Measurements from ENCODE around the gene RMND5B. TPM values are rescaled to one million over a fixed set of nuclear protein-coding genes. Genes with fewer than 3 reads are reported as not detected.
"Not testable (repeated sequence)": the region's sequence is repeated elsewhere in the genome, so short reads cannot be mapped to it uniquely, and the experiment has no call there.

RMND5B gene
- total RNA-seq, 2 experiments from 2014 or later: 3.7 to 5.6 TPM

- DNase-seq; H3K4me1 Mint-ChIP-seq; H3K27ac Mint-ChIP-seq; ATAC-seq; H3K36me3 Mint-ChIP-seq; H3K9me3 Mint-ChIP-seq (ENCODE audit: low read depth); H3K4me3 Mint-ChIP-seq; H3K27me3 Mint-ChIP-seq; CTCF ChIA-PET: not testable (repeated sequence)
Observed at GRCh38 chr5:178127300-178128009, 3.4 kb upstream of the RMND5B start.

DNA sequence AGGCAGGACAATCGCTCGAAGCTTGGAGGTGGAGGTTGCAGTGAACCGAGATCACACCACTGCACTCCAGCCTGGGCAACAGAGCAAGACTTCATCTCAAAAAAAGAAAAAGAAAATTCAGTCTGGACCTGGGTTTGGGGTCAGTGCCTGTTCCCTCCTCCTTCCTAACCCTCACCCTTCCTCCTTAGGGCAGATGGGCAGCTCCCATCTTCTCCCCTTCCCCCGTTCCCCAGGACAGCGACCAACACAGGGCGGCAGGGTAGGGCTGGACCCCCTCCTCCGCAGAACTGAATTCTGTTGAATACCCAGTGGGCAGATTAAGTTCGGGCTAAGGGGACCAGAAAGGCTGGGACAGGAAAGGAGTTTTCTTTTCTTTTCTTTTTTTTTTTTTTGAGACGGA, 1.5 kb upstream of the RMND5B start:
- DNase-seq (no peak), ATAC-seq (no peak)
- Mint-ChIP-seq H3K9me3 (ENCODE audit: low read depth) (no peaks in the 10 kb centered on the region), H3K27me3 (peaks cover 5% of the 10 kb centered on the region), H3K36me3 (peaks cover 4% of the 10 kb centered on the region), H3K4me3 (no peak overlapping the region), H3K4me1 (peaks cover 9% of the 10 kb centered on the region), H3K27ac (no peak overlapping the region)
- CTCF ChIA-PET: interaction anchor here (1.0 to 3.5 kb wide), 2 partner anchors 9 to 13 kb away, joined by 3 to 28 read pairs; no protein-coding TSS in a partner anchor

- H3K4me1 Mint-ChIP-seq; H3K27ac Mint-ChIP-seq; ATAC-seq; H3K9me3 Mint-ChIP-seq (ENCODE audit: low read depth); DNase-seq; H3K27me3 Mint-ChIP-seq; H3K36me3 Mint-ChIP-seq: not testable (repeated sequence)
- H3K4me3 Mint-ChIP-seq: peak overlapping the region; percentile 53
- CTCF ChIA-PET: interaction anchor here (3.5 kb wide), 1 partner anchor 10 kb away, joined by 28 read pairs; no protein-coding TSS in a partner anchor
Observed at GRCh38 chr5:178130234-178130575, 609 bp upstream of the RMND5B start.

DNA sequence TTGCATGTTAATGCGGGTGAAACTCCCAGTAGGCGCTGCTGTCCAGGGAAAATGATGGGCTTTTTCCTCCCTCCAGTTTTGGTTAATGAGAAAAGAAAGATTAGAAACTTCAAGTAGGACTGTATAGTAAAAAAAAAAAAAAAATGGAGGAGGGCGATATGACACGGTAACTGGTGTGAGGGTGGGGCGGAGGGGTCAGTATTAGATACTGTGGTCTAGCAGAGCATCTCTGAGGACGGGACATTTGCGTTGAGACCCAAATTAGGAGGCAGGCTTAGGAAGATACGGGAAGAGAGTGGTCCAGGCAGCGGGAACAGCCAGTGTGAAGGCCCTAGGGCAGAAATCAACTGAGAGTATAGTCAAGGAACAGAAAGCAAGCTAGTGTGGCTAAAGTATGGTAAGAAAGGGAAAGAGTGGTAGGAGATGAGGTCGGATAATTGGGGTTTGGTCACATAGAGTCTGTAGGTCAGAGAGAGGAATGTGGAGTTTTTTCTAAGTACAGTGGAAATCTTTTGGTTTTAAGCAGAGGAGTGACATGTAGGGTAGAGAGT, 707 bp downstream of the RMND5B start:
- ATAC-seq (no peak), DNase-seq (no peak)
- CTCF ChIA-PET: interaction anchor here (1.0 to 3.5 kb wide), 3 partner anchors 12 to 14 kb away, joined by 3 to 28 read pairs (median 3); no protein-coding TSS in a partner anchor
- H3K4me1 Mint-ChIP-seq: peaks cover 9% of the 10 kb centered on the region
- H3K27me3 Mint-ChIP-seq: peaks cover 5% of the 10 kb centered on the region
- H3K27ac Mint-ChIP-seq: peak overlapping the region; percentile 57
- H3K9me3 Mint-ChIP-seq (ENCODE audit: low read depth): no peaks in the 10 kb centered on the region
- peaks cover 4% of the 10 kb centered on the region for H3K36me3 Mint-ChIP-seq
- peak overlapping the region; percentile 59 for H3K4me3 Mint-ChIP-seq

GRCh38 chr5:178136990-178137389, 6.2 kb downstream of the RMND5B start:
- CTCF ChIA-PET: interaction anchor here (1.5 to 2.3 kb wide), 4 partner anchors 16 to 62 kb away, joined by 3 to 17 read pairs (median 7); no protein-coding TSS in a partner anchor
- no peak for ATAC-seq
- Mint-ChIP-seq H3K27me3 (no peaks in the 10 kb centered on the region), H3K36me3 (peaks cover 6% of the 10 kb centered on the region), H3K4me1 (no peaks in the 10 kb centered on the region), H3K4me3 (no peak overlapping the region), H3K27ac (no peak overlapping the region), H3K9me3 (ENCODE audit: low read depth) (no peaks in the 10 kb centered on the region)
- no peak for DNase-seq

DNA sequence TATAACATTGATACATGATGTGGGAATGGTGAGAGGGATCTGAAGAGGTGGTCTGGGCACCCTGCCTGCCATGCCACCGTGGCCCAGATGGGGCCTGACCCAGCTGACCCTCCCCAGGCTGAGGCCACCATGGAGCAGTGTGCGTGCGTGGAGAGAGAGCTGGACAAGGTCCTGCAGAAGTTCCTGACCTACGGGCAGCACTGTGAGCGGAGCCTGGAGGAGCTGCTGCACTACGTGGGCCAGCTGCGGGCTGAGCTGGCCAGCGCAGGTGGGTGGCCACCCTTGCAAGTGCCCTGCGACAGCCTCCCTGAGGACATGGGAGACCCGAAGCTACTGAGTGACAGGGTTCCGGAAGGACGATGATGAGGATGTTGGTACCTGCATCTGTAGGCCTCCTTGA, 7.2 kb downstream of the RMND5B start:
- CTCF ChIA-PET: interaction anchor here (1.5 to 1.7 kb wide), 4 partner anchors 17 to 63 kb away, joined by 3 to 5 read pairs (median 4); no protein-coding TSS in a partner anchor
- Mint-ChIP-seq H3K27me3 (no peaks in the 10 kb centered on the region), H3K4me3 (no peak overlapping the region), H3K27ac (no peak overlapping the region), H3K36me3 (peaks cover 4% of the 10 kb centered on the region), H3K4me1 (no peaks in the 10 kb centered on the region), H3K9me3 (ENCODE audit: low read depth) (no peaks in the 10 kb centered on the region)
- no peak for ATAC-seq
- DNase-seq: no peak

DNA sequence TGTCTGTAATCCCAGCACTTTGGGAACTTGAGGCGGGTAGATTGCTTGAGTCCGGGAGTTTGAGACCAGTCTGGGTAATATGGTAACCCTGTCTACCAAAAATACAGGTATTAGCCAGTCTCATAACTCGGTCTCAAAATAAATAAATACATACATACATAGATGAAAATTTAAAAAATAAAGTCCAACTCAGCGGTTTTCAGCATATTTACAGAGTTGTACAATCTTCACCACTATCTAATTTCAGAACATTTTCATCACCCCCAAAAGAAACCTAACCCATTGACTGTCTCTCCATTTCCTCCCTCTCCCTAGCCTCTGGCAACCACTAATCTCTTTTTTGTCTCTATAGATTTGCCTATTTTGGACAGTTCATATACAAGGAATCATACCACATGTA, 10.7 kb downstream of the RMND5B start:
- DNase-seq (no peak), ATAC-seq (no peak)
- Mint-ChIP-seq H3K27me3 (no peaks in the 10 kb centered on the region), H3K4me1 (peaks cover 6% of the 10 kb centered on the region), H3K4me3 (no peak overlapping the region), H3K9me3 (ENCODE audit: low read depth) (no peaks in the 10 kb centered on the region), H3K27ac (no peak overlapping the region), H3K36me3 (peaks cover 3% of the 10 kb centered on the region)
- CTCF ChIA-PET: interaction anchor here (1.1 to 2.1 kb wide), 3 partner anchors 21 to 66 kb away, joined by 6 to 12 read pairs (median 10); no protein-coding TSS in a partner anchor

DNA sequence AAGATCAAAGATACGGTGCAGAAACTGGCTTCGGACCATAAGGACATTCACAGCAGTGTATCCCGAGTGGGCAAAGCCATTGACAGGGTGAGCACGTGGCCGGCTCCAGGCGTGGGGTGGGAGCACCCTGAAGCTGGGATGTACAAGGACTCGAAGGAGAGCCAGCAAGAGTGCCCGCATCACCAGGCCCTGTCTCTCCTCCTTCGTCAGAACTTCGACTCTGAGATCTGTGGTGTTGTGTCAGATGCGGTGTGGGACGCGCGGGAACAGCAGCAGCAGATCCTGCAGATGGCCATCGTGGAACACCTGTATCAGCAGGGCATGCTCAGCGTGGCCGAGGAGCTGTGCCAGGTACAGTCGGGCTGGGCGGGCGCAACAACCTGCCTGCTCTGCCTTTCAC, 11.8 kb downstream of the RMND5B start:
- peaks cover 8% of the 10 kb centered on the region for H3K4me1 Mint-ChIP-seq
- peaks cover 4% of the 10 kb centered on the region for H3K36me3 Mint-ChIP-seq
- no peaks in the 10 kb centered on the region for H3K9me3 Mint-ChIP-seq (ENCODE audit: low read depth)
- DNase-seq (no peak), ATAC-seq (no peak)
- H3K4me3 Mint-ChIP-seq: no peak overlapping the region
- no peaks in the 10 kb centered on the region for H3K27me3 Mint-ChIP-seq
- CTCF ChIA-PET: interaction anchor here (0.9 to 5.3 kb wide), 5 partner anchors 11 to 67 kb away, joined by 3 to 38 read pairs (median 8); partner anchors contain the start of gene NHP2
- no peak overlapping the region for H3K27ac Mint-ChIP-seq

- H3K36me3 Mint-ChIP-seq: peaks cover 6% of the 10 kb centered on the region
Observed at GRCh38 chr5:178143246-178143645, 12.4 kb downstream of the RMND5B start.

GRCh38 chr5:178143901-178144300, 13.1 kb downstream of the RMND5B start:
- ATAC-seq (no peak), DNase-seq (no peak)
- Mint-ChIP-seq H3K9me3 (ENCODE audit: low read depth) (no peaks in the 10 kb centered on the region), H3K4me3 (no peak overlapping the region), H3K4me1 (peaks cover 12% of the 10 kb centered on the region), H3K27me3 (no peaks in the 10 kb centered on the region), H3K36me3 (peaks cover 9% of the 10 kb centered on the region), H3K27ac (peak overlapping the region; percentile 24)
- CTCF ChIA-PET: interaction anchor here (1.4 to 10.6 kb wide), 4 partner anchors 10 to 69 kb away, joined by 4 to 148 read pairs (median 22); partner anchors contain the start of gene NHP2

More at GRCh38 chr5:178143246-178143645, 12.4 kb downstream of the RMND5B start:
- H3K27ac Mint-ChIP-seq: no peak overlapping the region
- no peaks in the 10 kb centered on the region for H3K9me3 Mint-ChIP-seq (ENCODE audit: low read depth)
- CTCF ChIA-PET: interaction anchor here (0.6 to 5.3 kb wide), 5 partner anchors 10 to 67 kb away, joined by 3 to 38 read pairs (median 6); partner anchors contain the start of gene NHP2
- peaks cover 9% of the 10 kb centered on the region for H3K4me1 Mint-ChIP-seq
- DNase-seq (no peak), ATAC-seq (no peak)
- no peaks in the 10 kb centered on the region for H3K27me3 Mint-ChIP-seq
- H3K4me3 Mint-ChIP-seq: no peak overlapping the region

GRCh38 chr5:178145965-178146820, 15.4 kb downstream of the RMND5B start:
- DNase-seq: peak; percentile 81
- Mint-ChIP-seq H3K9me3 (ENCODE audit: low read depth) (no peaks in the 10 kb centered on the region), H3K27me3 (no peaks in the 10 kb centered on the region), H3K27ac (no peak overlapping the region), H3K36me3 (peaks cover 25% of the 10 kb centered on the region), H3K4me1 (peaks cover 31% of the 10 kb centered on the region), H3K4me3 (no peak overlapping the region)
- CTCF ChIA-PET: interaction anchor here (0.8 to 10.6 kb wide), 7 partner anchors 11 to 77 kb away, joined by 3 to 148 read pairs (median 3); partner anchors contain the start of gene HNRNPAB
- peak; percentile 89 for ATAC-seq

GRCh38 chr5:178147406-178147805, 16.6 kb downstream of the RMND5B start:
- Mint-ChIP-seq H3K27me3 (no peaks in the 10 kb centered on the region), H3K4me1 (peaks cover 38% of the 10 kb centered on the region), H3K4me3 (no peak overlapping the region), H3K9me3 (ENCODE audit: low read depth) (no peaks in the 10 kb centered on the region), H3K27ac (no peak overlapping the region), H3K36me3 (peaks cover 29% of the 10 kb centered on the region)
- CTCF ChIA-PET: interaction anchor here (1.0 to 10.6 kb wide), 2 partner anchors 26 to 72 kb away, joined by 4 to 148 read pairs; no protein-coding TSS in a partner anchor
- ATAC-seq (no peak), DNase-seq (no peak)

Measured in activated CD8-positive, alpha-beta memory T cell treated with anti-CD3 and anti-CD28 coated beads, Interleukin-2, amount 10 ng/mL, durations not matched to agents 7 days and 5 days (primary cell).